Glutamatergic neuron (in vitro differentiated cells): ENCODE data around the gene FBXO17. TPM values are rescaled to one million over a fixed set of nuclear protein-coding genes. Genes with fewer than 3 reads are reported as not detected.

Experiments used
- DNase-seq: peaks from one replicate; pipeline ENCODE4 v3.0.0; 2022
- H3K27ac Mint-ChIP-seq: one replicate; pipeline ENCODE4 v1.8.0; 2020; ENCODE audit warnings: mild to moderate bottlenecking, mixed read lengths, inconsistent platforms; ENCODE audit not compliant: unreplicated experiment
- H3K27me3 Mint-ChIP-seq: one replicate; pipeline ENCODE4 v1.8.0; 2020; ENCODE audit warnings: mild to moderate bottlenecking, moderate library complexity, mixed read lengths, inconsistent platforms; ENCODE audit not compliant: unreplicated experiment
- H3K36me3 Mint-ChIP-seq: one replicate; pipeline ENCODE4 v1.8.0; 2020; ENCODE audit warnings: mild to moderate bottlenecking, mixed read lengths, inconsistent platforms; ENCODE audit not compliant: unreplicated experiment
- H3K4me1 Mint-ChIP-seq: one replicate; pipeline ENCODE4 v1.8.0; 2020; ENCODE audit warnings: mild to moderate bottlenecking, low read depth, mixed read lengths, inconsistent platforms; ENCODE audit not compliant: unreplicated experiment
- H3K4me3 Mint-ChIP-seq: one replicate; pipeline ENCODE4 v1.8.0; 2020; ENCODE audit warnings: mild to moderate bottlenecking, mixed read lengths, inconsistent platforms; ENCODE audit not compliant: unreplicated experiment
- H3K9me3 Mint-ChIP-seq: one replicate; pipeline ENCODE4 v1.8.0; 2020; ENCODE audit warnings: mild to moderate bottlenecking, moderate library complexity, mixed read lengths, inconsistent platforms; ENCODE audit not compliant: unreplicated experiment
- total RNA-seq: library from RNA; stranded (reverse); fragmentation: NEBNext Ultra II Directional; extraction: Animal tissue kit (Norgen Biotek cat#: 25700); gene quantifications from one replicate; pipeline ENCODE4 v1.2.1, GENCODE V29; 2021; ENCODE audit not compliant: unreplicated experiment
- TF ChIP-seq, protein P1 (sequence below): fragments of 200-600 bp; sonication (generic); IDR thresholded peaks from one replicate; pipeline ENCODE4 v1.5.0; 2021; ENCODE audit not compliant: partially characterized antibody, unreplicated experiment

FBXO17 gene
- total RNA-seq, 1 donor from 2014 or later, result 5.5 TPM

DNA sequence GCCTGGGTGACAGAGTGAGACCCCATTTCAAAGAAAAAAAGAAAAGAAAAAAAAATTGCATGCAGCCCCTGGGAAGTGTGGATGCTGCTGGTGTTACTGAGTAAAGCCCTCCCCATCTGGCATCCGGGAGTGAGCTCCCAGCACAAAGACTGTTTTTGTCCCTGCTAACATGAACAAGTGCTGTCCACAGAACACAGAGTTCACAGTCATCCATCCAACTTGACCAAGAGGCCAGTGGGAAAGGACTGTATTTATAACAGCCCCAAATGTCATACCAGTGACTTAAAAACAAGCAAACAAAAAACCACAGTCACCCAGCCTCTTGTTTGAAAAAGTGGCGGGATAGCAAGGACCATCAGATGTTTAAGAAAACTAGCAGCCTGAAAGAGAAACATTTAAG is 10.8 kb downstream of the FBXO17 start:
- DNase-seq, result no peak
- Mint-ChIP-seq H3K27me3 (no peaks in the 10 kb centered on the region), H3K36me3 (no peaks in the 10 kb centered on the region), H3K4me3 (no peak overlapping the region), H3K4me1 (peaks cover 1% of the 10 kb centered on the region), H3K9me3 (no peaks in the 10 kb centered on the region), H3K27ac (no peak overlapping the region)
- TF ChIP-seq, protein P1, sequence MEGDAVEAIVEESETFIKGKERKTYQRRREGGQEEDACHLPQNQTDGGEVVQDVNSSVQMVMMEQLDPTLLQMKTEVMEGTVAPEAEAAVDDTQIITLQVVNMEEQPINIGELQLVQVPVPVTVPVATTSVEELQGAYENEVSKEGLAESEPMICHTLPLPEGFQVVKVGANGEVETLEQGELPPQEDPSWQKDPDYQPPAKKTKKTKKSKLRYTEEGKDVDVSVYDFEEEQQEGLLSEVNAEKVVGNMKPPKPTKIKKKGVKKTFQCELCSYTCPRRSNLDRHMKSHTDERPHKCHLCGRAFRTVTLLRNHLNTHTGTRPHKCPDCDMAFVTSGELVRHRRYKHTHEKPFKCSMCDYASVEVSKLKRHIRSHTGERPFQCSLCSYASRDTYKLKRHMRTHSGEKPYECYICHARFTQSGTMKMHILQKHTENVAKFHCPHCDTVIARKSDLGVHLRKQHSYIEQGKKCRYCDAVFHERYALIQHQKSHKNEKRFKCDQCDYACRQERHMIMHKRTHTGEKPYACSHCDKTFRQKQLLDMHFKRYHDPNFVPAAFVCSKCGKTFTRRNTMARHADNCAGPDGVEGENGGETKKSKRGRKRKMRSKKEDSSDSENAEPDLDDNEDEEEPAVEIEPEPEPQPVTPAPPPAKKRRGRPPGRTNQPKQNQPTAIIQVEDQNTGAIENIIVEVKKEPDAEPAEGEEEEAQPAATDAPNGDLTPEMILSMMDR, result no peak

DNA sequence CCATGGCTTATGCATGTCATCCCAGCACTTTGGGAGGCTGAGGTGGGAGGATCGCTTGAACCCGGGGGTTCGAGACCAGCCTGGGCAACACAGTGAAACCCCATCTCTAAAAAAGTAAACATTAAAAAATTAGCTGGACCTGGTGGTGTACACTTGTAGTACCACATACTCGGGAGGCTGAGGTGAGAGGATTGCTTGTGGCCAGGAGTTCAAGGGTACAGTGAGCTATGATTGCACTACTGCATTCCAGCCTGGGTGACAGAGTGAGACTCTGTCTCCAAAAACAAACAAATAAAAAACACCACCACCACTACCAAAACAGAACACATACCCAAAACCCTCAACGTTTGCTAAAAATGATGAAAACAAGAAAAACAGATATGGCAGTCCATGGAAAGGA is 15.9 kb downstream of the FBXO17 start:
- TF ChIP-seq, protein P1, result no peak
- no peaks in the 10 kb centered on the region for H3K27me3 Mint-ChIP-seq
- H3K9me3 Mint-ChIP-seq, result no peaks in the 10 kb centered on the region

DNA sequence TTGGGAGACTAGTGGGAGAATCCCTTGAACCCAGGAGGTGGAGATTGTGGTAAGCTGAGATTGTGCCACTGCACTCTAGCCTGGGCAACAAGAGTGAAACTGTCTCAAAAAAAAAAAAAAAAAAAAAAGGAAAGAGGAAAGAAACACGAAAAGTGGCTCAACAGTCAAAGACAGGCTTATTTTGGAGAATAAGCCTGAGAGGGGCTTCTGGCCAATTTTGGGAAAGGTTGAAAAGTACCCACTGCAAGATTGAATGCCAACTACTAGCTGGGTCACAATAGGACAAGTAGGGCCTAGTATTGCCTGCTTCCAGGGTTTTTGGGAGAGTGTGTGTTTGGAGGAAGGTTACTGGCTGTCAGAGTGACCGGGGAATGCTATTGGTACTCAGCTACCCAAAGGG is 17.2 kb downstream of the FBXO17 start:
- H3K27me3 Mint-ChIP-seq, result no peaks in the 10 kb centered on the region
- H3K4me1 Mint-ChIP-seq, result no peaks in the 10 kb centered on the region
- no peaks in the 10 kb centered on the region for H3K36me3 Mint-ChIP-seq
- no peak overlapping the region for H3K27ac Mint-ChIP-seq
- no peak for DNase-seq
- H3K9me3 Mint-ChIP-seq, result no peaks in the 10 kb centered on the region
- no peak overlapping the region for H3K4me3 Mint-ChIP-seq
- TF ChIP-seq, protein P1, result no peak

More for the DNA sequence above, 15.9 kb downstream of the FBXO17 start:
- H3K4me3 Mint-ChIP-seq, result no peak overlapping the region
- H3K36me3 Mint-ChIP-seq, result no peaks in the 10 kb centered on the region
- no peak overlapping the region for H3K27ac Mint-ChIP-seq
- no peak for DNase-seq
- no peaks in the 10 kb centered on the region for H3K4me1 Mint-ChIP-seq

DNA sequence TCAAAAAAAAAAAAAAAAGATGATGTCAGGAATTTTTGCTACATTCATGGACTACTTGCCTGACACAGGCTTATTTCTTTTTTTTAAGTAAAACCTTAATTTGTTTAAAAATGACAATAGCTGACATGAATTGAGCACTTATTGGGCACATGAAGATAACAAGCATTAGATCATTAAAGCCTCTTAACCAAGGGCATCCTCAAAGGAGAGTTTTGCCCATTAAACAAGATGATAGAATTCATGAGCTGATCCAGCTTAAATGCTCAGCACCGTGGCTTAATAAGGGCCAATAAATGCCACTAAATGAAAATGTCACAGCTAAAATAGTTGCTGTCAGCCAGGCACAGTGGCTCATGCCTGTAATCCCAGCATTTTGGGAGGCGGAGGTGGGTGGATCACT is 19.3 kb downstream of the FBXO17 start:
- H3K9me3 Mint-ChIP-seq, result no peaks in the 10 kb centered on the region
- H3K4me3 Mint-ChIP-seq, result no peak overlapping the region
- TF ChIP-seq, protein P1, result no peak
- H3K36me3 Mint-ChIP-seq, result no peaks in the 10 kb centered on the region
- no peaks in the 10 kb centered on the region for H3K4me1 Mint-ChIP-seq
- no peak overlapping the region for H3K27ac Mint-ChIP-seq
- H3K27me3 Mint-ChIP-seq, result peaks cover 5% of the 10 kb centered on the region
- no peak for DNase-seq

DNA sequence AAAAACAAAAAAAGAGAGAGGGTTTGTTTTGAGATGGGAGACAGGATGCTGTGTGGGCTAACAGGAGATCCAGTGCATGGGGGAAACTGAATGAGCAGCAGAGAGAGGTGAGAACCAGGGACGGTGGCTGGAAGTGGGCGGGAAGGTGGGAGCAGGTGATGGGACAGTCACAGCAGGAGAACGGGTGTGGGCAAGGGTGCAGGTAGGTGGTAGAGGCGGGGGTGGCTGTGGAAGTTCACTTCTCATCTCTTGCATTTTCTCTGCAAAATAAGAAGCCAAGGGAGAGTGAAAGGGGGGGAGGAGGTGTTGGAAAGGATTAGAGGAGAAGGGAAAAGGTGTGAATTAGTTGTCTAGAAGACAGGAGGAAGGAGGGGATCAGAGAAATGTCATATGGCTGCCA is 21.9 kb downstream of the FBXO17 start:
- no peak overlapping the region for H3K4me3 Mint-ChIP-seq
- no peak overlapping the region for H3K27ac Mint-ChIP-seq
- TF ChIP-seq, protein P1, result no peak
- H3K27me3 Mint-ChIP-seq, result peaks cover 9% of the 10 kb centered on the region
- no peaks in the 10 kb centered on the region for H3K36me3 Mint-ChIP-seq
- H3K9me3 Mint-ChIP-seq, result peaks cover 3% of the 10 kb centered on the region
- H3K4me1 Mint-ChIP-seq, result no peaks in the 10 kb centered on the region
- no peak for DNase-seq
